ENCODE measurements around the gene CLDN3. TPM values are rescaled to one million over a fixed set of nuclear protein-coding genes. Genes with fewer than 3 reads are reported as not detected.
A peak's percentile ranks its signal among the peaks of the same experiment; 100 is the strongest.

CLDN3 gene
- total and polyA plus RNA-seq, 2 of the 4 experiments (the other 2 are of a cell fraction) = 0.12 to 0.18 TPM

- Histone ChIP-seq H3K9ac (ENCODE audit: low read depth, low read length) (no peak overlapping the region), H3K4ac (ENCODE audit: low read depth, low read length) (no peak overlapping the region), H2BK20ac (ENCODE audit: low read depth, low read length) (no peak overlapping the region), H3K56ac (ENCODE audit: extremely low read depth, insufficient read depth, low read length) (no peak overlapping the region), H3K27me3 (ENCODE audit: control insufficient read depth, insufficient read depth, low read length) (no peaks in the 10 kb centered on the region), H2BK15ac (ENCODE audit: low read depth, low read length) (no peak overlapping the region), H3K23ac (ENCODE audit: low read depth, low read length) (no peak overlapping the region), H4K20me1 (ENCODE audit: insufficient read depth, low read length) (peaks cover 3% of the 10 kb centered on the region; the same call in 1 of the 2 replicates), H3K4me1 (ENCODE audit: control insufficient read depth, insufficient read depth, low read length) (peaks cover 7% of the 10 kb centered on the region), H2AK9ac (replicated peaks; ENCODE audit: low read depth, low read length, poor library complexity) (peak overlapping the region; percentile 81), H4K5ac (ENCODE audit: low read depth, low read length) (no peak overlapping the region), H3K9me1 (ENCODE audit: insufficient read depth, low read length) (peaks cover 3% of the 10 kb centered on the region), H4K91ac (ENCODE audit: insufficient read depth, low read depth, low read length) (no peak overlapping the region), H3K14ac (replicated peaks; ENCODE audit: low read depth, low read length) (no peak overlapping the region), H3K36me3 (ENCODE audit: control insufficient read depth, insufficient read depth, low read length) (no peaks in the 10 kb centered on the region), H2AK5ac (ENCODE audit: low read depth, low read length) (no peak overlapping the region), H2BK5ac (ENCODE audit: low read depth, low read length, poor library complexity, severe bottlenecking) (no peak overlapping the region), H3K79me1 (ENCODE audit: low read depth in 1 of 2, low read length in 2 of 2) (peaks cover 0 to 13% of the 10 kb centered on the region in 2 experiments; a peak in 2 of 4 replicates), H2BK120ac (ENCODE audit: low read depth, low read length) (no peak overlapping the region), H3K4me3 (ENCODE audit: insufficient read depth, low read depth, low read length) (no peak overlapping the region), H3K9me3 (ENCODE audit: control insufficient read depth, insufficient read depth, low read length) (no peaks in the 10 kb centered on the region), H2AFZ (replicated peaks; ENCODE audit: low read length, poor library complexity) (peak overlapping the region; percentile 52), H3K4me2 (ENCODE audit: low read depth, low read length) (no peak overlapping the region), H4K8ac (ENCODE audit: low read depth in 2 of 2, low read length in 2 of 2) (no peak overlapping the region), H3K18ac (ENCODE audit: low read depth, low read length) (no peak overlapping the region), H3K27ac (ENCODE audit: insufficient read depth, low read length) (no peak overlapping the region)
- no TSS peak for BruUV-seq (replicated peaks)
- POLR2A ChIA-PET (ENCODE audit: unreplicated experiment) = no interaction called here
- in situ Hi-C loops (cut with MboI; ENCODE audit: low sequenced_read_pairs) = no loop called here
- dilution Hi-C loops (cut with HindIII; ENCODE audit: low sequenced_read_pairs, unreplicated experiment) = no loop called here
- intact Hi-C loops (cut with micrococcal nuclease) = loop anchor here (10.0 kb wide), 1 partner anchor 52 kb away; no protein-coding TSS in a partner anchor
- CTCF ChIA-PET = no interaction called here
- ATAC-seq (ENCODE audit: low read depth) (no peak), DNase-seq (no peak)
- 0% methylated on average over 1 of the region's 7 CpGs; no CpG with 5 or more reads in 1 of the 2 experiments for WGBS, 2 experiments (ENCODE audit: extremely low coverage in 2 of 2, insufficient read length in 1 of 2)
- TF ChIP-seq USF2 (IDR thresholded peaks at IDR 0.05; ENCODE audit: low read depth, low read length) (no peak), POLR2A (IDR thresholded peaks at IDR 0.05; ENCODE audit: low read depth, low read length) (no peak), CHD1 (IDR thresholded peaks at IDR 0.05; ENCODE audit: low read depth, low read length) (no peak), BHLHE40 (IDR thresholded peaks at IDR 0.05; ENCODE audit: low read depth, low read length) (no peak), SMC3 (IDR thresholded peaks at IDR 0.05; ENCODE audit: low read depth, low read length) (no peak), MAFK (IDR thresholded peaks at IDR 0.05; ENCODE audit: low read depth, low read length) (no peak), NFE2L2 (IDR thresholded peaks at IDR 0.05; ENCODE audit: low read depth, low read length) (no peak), MXI1 (IDR thresholded peaks at IDR 0.05; ENCODE audit: borderline replicate concordance, low read depth, low read length) (no peak), RFX5 (IDR thresholded peaks at IDR 0.05; ENCODE audit: low read depth, low read length) (no peak), RCOR1 (IDR thresholded peaks at IDR 0.05; ENCODE audit: insufficient replicate concordance, low read length) (no peak), ELK1 (IDR thresholded peaks at IDR 0.05; ENCODE audit: borderline replicate concordance, low read depth, low read length) (no peak), MAZ (IDR thresholded peaks at IDR 0.05; ENCODE audit: borderline replicate concordance, low read depth, low read length) (no peak), FOS (IDR thresholded peaks at IDR 0.05; ENCODE audit: low read depth, low read length) (no peak), CEBPB (IDR thresholded peaks at IDR 0.05; ENCODE audit: low read depth, low read length) (no peak), RAD21 (IDR thresholded peaks at IDR 0.05; ENCODE audit: low read length) (no peak), CTCF (conservative IDR thresholded peaks at IDR 0.05; ENCODE audit: low read depth, low read length) (no peak)
These were observed 27.7 kb downstream of the CLDN3 start for GRCh38 chr7:73742338-73742752.
